Mesodermal cell (in vitro differentiated cells): ENCODE results near the gene BMPR1A.
"Not testable (repeated sequence)": the region's sequence is repeated elsewhere in the genome, so short reads cannot be mapped to it uniquely, and the experiment has no call there.

Experiments used
- H3K27ac ChIP-seq: 2 replicates; pipeline ENCODE4 v1.7.0; 2013; ENCODE audit warnings: mild to moderate bottlenecking, low read depth, low read length, moderate library complexity; ENCODE audit not compliant: severe bottlenecking
- H3K36me3 ChIP-seq: 2 replicates; pipeline ENCODE4 v1.7.1; 2013; ENCODE audit warnings: mild to moderate bottlenecking, low read length, moderate library complexity; ENCODE audit not compliant: control insufficient read depth, insufficient read depth
- H3K4me1 ChIP-seq: one replicate; pipeline ENCODE4 v1.7.1; 2013; ENCODE audit warnings: mild to moderate bottlenecking, low read length; ENCODE audit not compliant: insufficient read depth, control insufficient read depth, poor library complexity, severe bottlenecking
- H3K4me3 ChIP-seq: 2 replicates; pipeline ENCODE4 v1.7.0; 2013; ENCODE audit warnings: low read length, control low read depth, mild to moderate bottlenecking; ENCODE audit not compliant: insufficient read depth, poor library complexity, severe bottlenecking; ENCODE audit errors: extremely low read depth
- H3K9me3 ChIP-seq: 2 replicates; pipeline ENCODE4 v1.7.1; 2013; ENCODE audit warnings: mild to moderate bottlenecking, low read length, moderate library complexity; ENCODE audit not compliant: control insufficient read depth
- WGBS, 2 experiments: methylation state at CpG; one replicate each; pipeline ENCODE4 v1.1.5; 2013; ENCODE audit warnings: missing lambda C conversion rate in 2 of 2; ENCODE audit not compliant: insufficient coverage in 2 of 2; 5-methylcytosine and 5-hydroxymethylcytosine counted together

BMPR1A gene

GRCh38 chr10:86938260-86938659 lies 181.8 kb downstream of the BMPR1A start:
- Histone ChIP-seq H3K4me1 (peaks cover 7% of the 10 kb centered on the region), H3K9me3 (no peaks in the 10 kb centered on the region), H3K27ac (no peak overlapping the region), H3K4me3 (no peak overlapping the region), H3K36me3 (peaks cover 14% of the 10 kb centered on the region)
- 82 to 92% methylated on average over 2 of the region's 2 CpGs for WGBS, 2 experiments

DNA sequence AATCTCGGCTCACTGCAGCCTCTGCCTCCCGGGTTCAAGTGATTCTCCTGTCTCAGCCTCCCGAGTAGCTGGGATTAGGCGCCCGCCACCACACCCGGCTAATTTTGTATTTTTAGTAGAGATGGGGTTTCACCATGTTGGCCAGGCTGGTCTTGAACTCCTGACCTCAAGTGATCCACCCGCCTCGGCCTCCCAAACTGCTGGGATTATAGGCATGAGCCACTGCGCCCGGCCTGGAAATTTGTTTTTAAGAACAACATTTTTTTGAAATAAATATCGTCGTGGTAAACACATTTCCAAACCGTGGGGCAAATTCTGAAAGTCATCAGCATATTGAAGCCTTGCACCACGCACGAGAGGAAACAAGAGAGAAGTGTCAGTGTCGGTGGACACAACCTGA lies 183.7 kb downstream of the BMPR1A start:
- peaks cover 12% of the 10 kb centered on the region for H3K4me1 ChIP-seq
- not testable (repeated sequence) for H3K36me3 ChIP-seq, H3K4me3 ChIP-seq, H3K9me3 ChIP-seq, H3K27ac ChIP-seq
- WGBS, 2 experiments = 91 to 98% methylated on average over 10 of the region's 16 CpGs

- H3K4me3 ChIP-seq = no peak overlapping the region
- 98 to 100% methylated on average over 3 to 4 of the region's 6 CpGs for WGBS, 2 experiments
- H3K36me3 ChIP-seq = peaks cover 7% of the 10 kb centered on the region
- peaks cover 12% of the 10 kb centered on the region for H3K4me1 ChIP-seq
- H3K9me3 ChIP-seq = no peaks in the 10 kb centered on the region
- H3K27ac ChIP-seq = no peak overlapping the region
These were observed 184.3 kb downstream of the BMPR1A start for GRCh38 chr10:86940677-86941076.

DNA sequence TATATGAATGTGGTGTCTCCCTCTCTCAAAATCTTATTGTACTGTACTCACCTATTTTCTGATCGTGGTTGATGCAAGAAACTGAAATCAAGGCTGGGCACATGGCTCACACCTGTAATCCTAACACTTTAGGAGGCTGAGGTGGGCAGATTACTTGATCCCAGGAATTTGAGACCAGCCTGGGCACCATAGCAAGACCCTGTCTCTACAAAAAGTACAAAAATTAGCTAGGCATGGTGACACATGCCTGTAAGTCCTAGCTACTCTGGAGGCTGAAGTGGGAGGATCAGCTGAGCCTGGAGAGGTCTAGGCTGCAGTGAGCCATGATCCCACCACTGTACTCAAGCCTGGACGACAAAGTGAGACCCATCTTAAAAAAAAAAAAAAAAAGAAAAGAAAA lies 185.0 kb downstream of the BMPR1A start:
- 100% methylated on average over 1 of the region's 2 CpGs; no CpG with 5 or more reads in 1 of the 2 experiments for WGBS, 2 experiments

GRCh38 chr10:86941991-86942421 lies 185.6 kb downstream of the BMPR1A start:
- Histone ChIP-seq H3K36me3 (peaks cover 3% of the 10 kb centered on the region), H3K4me1 (peaks cover 5% of the 10 kb centered on the region), H3K4me3 (no peak overlapping the region), H3K9me3 (no peaks in the 10 kb centered on the region), H3K27ac (no peak overlapping the region)
- WGBS, 2 experiments = 85 to 93% methylated on average over 8 to 13 of the region's 14 CpGs

More for the DNA sequence above, 185.0 kb downstream of the BMPR1A start:
- Histone ChIP-seq H3K27ac (no peak overlapping the region), H3K9me3 (no peaks in the 10 kb centered on the region), H3K4me3 (no peak overlapping the region), H3K4me1 (peaks cover 11% of the 10 kb centered on the region), H3K36me3 (peaks cover 3% of the 10 kb centered on the region)

- no peaks in the 10 kb centered on the region for H3K9me3 ChIP-seq
- H3K36me3 ChIP-seq = no peaks in the 10 kb centered on the region
- no peak overlapping the region for H3K27ac ChIP-seq
- WGBS, 2 experiments = 95 to 96% methylated on average over 87 to 92 of the region's 94 CpGs
- H3K4me1 ChIP-seq = peaks cover 4% of the 10 kb centered on the region
- H3K4me3 ChIP-seq = no peak overlapping the region
These were observed 186.3 kb downstream of the BMPR1A start for GRCh38 chr10:86942441-86943315.

DNA sequence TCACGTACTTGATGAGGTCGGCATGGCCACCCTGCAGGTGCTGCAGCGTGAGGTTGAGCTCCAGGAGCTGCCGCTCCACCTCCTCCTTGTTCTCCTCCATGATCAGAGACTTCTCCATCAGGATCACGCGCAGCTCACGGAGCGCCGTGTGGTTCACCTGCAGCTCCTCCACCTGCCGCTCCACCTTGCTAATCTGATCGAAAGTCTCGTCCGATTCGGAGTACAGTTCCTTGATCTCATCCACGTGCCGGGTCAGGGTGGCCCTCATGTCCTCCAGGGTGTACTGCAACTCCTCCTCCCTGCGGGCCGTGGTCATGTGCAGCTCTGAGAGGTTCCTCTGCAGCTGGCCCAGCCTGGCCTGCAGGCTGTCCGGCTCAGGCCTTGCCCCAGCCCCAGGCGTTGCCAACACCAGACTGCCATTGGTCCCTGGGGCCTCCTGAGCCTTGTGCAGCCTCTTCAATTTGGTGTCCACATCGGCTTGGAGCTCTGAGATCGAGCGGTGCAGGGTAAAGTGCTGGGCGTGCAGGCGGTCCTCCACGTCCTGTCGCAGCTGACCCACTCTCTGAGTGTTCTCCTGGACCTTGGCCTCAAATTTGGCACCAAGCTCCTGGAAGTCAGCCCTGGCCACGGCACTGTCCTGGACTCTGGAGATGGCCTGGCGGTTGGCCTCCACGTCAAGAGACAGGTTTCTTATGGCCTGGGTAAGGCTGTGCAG lies 187.1 kb downstream of the BMPR1A start:
- H3K36me3 ChIP-seq = no peaks in the 10 kb centered on the region
- no peak overlapping the region for H3K27ac ChIP-seq
- H3K4me3 ChIP-seq = no peak overlapping the region
- WGBS, 2 experiments = 94 to 97% methylated on average over 30 of the region's 30 CpGs
- H3K4me1 ChIP-seq = peaks cover 4% of the 10 kb centered on the region
- H3K9me3 ChIP-seq = no peaks in the 10 kb centered on the region

DNA sequence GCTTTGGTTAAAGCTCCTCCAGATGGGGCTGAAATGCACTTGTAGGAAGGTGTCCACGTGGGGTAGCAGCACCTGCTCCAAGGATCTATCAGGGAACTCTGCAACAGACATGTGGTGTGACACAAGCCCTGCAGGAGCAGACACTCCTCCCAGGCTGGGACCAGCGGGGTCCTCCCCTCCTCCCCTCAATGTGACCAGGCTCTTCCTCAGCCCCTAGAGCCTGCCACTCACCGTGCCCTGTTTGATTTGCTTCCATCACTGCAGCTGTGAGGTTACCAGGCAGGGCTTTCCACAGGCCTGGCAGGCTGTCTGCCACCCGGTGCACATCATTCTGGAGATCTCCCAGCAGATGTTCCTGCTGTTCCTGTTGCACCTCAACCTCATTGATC lies 187.6 kb downstream of the BMPR1A start:
- no peak overlapping the region for H3K27ac ChIP-seq
- H3K9me3 ChIP-seq = no peaks in the 10 kb centered on the region
- H3K4me1 ChIP-seq = peaks cover 4% of the 10 kb centered on the region
- no peak overlapping the region for H3K4me3 ChIP-seq
- H3K36me3 ChIP-seq = no peaks in the 10 kb centered on the region
- WGBS, 2 experiments = 85 to 94% methylated on average over 4 of the region's 4 CpGs

GRCh38 chr10:86944471-86944870 lies 188.1 kb downstream of the BMPR1A start:
- Histone ChIP-seq H3K4me1 (peaks cover 4% of the 10 kb centered on the region), H3K4me3 (no peak overlapping the region), H3K9me3 (no peaks in the 10 kb centered on the region), H3K36me3 (no peaks in the 10 kb centered on the region), H3K27ac (no peak overlapping the region)

DNA sequence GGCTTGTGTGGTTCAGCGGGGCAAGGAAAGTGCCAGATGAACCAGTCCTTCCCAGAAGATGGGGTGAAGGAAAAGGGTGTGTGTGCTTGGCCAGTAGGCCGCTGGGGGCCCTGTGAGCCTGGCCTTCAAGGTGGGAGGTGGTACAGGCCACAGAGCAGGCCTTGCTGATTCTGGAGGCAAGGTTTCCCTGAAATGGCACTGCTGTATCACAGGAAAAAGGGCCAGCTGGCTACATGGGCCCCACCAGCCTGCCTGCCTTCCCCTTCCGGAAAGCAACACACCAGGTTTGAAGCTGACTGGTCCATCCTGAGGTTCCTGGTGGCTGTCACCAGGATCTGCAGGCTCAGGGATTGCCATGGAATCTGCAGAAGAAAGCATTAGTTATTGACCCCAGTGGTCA lies 188.5 kb downstream of the BMPR1A start:
- no peak overlapping the region for H3K27ac ChIP-seq
- H3K9me3 ChIP-seq = no peaks in the 10 kb centered on the region
- WGBS, 2 experiments = 100% methylated on average over 3 of the region's 3 CpGs
- no peaks in the 10 kb centered on the region for H3K36me3 ChIP-seq
- H3K4me1 ChIP-seq = peaks cover 4% of the 10 kb centered on the region
- H3K4me3 ChIP-seq = no peak overlapping the region
